NCI-H1436 (cell line): Measurements from ENCODE around the gene AMELX.

ENCODE experiments used
- DNase-seq: peaks from one replicate; lab custom pipeline; 2025; lab: John Stamatoyannopoulos, UW

Gene AMELX

DNA sequence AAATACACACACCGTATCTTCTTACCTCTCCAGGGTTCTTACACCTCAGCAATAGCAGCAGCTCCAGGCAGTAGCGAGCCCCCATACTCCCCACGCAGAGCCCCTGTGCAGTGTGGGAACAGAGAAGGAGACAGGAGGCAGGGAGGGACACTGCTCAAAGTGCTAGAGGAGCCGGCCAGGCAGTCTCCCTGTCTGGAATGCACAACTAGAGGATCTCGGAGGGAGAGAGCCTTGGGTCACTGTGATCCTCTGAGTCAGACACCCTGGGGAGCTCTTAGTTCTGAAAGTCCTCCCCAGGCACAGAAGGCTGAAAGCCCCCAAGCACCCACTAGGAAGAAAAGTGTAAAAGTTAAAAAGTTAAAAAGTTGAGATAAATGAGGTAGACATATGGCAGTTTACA lies 16.0 kb downstream of the AMELX start:
- DNase-seq = no peak

GRCh38 chrX:11311706-11312105 lies 18.5 kb downstream of the AMELX start:
- DNase-seq = no peak

GRCh38 chrX:11319806-11320520 lies 26.8 kb downstream of the AMELX start:
- no peak for DNase-seq

GRCh38 chrX:11321986-11322385 lies 28.8 kb downstream of the AMELX start:
- no peak for DNase-seq

- no peak for DNase-seq
Observed at GRCh38 chrX:11328134-11328533, 34.9 kb downstream of the AMELX start.

GRCh38 chrX:11329021-11329420 lies 35.8 kb downstream of the AMELX start:
- DNase-seq = no peak

- no peak for DNase-seq
Observed at GRCh38 chrX:11331788-11332187, 38.6 kb downstream of the AMELX start.

- no peak for DNase-seq
Observed at GRCh38 chrX:11334165-11334564, 41.0 kb downstream of the AMELX start.

DNA sequence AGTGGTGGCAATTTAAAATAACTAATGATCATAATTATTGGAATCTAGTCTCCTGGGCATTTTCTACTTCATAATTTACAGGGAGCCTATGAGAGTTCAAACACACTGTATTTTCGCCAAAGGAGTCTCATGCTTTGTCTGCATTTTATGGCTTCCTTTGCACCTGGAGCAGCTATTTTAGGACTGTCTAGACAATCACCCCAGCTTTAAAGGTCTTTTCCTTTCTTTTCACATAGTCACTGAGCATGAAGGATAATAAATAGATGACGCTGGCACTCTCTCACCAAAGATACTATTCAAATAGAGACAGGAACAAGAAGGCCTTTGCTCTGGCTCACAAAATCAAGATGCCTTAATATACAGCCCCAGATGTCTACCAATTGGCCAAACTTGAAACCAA lies 43.0 kb downstream of the AMELX start:
- DNase-seq = no peak

- DNase-seq = no peak
Observed at GRCh38 chrX:11337292-11338009, 44.2 kb downstream of the AMELX start.

- DNase-seq = no peak
Observed at GRCh38 chrX:11341274-11342201, 48.3 kb downstream of the AMELX start.

DNA sequence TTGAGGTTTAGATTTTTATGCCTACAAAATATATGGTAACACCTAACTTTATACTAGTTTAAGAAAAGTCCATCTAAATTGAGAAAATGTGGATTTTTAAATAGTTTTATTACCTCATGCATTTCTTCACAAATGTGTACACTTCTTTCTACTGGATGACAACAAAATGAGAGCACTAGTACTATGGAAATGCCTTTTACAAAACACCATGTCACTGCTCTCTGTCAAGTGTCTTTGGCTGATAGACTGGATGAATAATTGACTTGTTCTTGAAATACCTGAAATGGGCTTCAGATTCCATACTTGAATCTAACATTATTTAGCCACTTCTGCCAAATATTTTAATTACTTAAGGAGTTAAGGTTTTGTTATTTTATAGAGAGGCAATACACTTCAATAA lies 49.5 kb downstream of the AMELX start:
- no peak for DNase-seq

GRCh38 chrX:11346121-11346682 lies 53.0 kb downstream of the AMELX start:
- no peak for DNase-seq

DNA sequence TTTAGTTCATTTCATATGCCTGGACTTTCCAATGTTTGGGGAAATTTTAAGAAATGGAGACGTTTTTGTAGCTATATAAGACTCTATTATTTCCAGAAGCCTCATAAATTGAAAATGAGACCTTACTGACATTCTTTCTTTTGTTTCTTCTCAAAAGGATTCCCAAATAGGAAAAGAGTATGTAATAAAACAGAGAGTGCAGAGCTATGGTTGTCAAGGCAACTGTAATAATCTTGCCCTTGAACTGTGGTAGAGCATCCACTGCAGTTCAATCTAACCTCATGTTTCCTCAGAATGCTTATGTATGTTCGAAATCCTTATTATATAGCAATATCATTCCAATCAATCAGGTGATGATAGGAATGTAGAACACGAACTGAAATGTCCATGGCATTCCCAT lies 54.1 kb downstream of the AMELX start:
- no peak for DNase-seq

DNA sequence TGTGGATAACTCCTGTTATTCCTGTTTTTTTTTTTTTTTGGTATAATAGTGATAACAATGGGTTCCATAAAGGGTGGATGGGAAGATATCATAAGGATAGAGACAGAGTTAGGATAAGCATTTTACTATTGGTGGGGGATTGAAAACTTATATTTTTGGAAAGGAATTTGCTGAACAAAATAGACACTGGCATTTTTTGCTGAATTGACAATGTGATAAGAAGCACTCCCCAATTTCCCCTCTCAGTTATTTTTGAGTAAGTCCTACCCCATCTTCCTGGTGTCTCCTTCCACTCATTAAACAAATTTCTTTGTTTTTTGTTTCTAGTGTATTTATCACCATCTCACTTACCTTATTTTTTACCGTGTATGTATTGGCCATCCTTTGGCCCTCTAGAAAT lies 55.8 kb downstream of the AMELX start:
- DNase-seq = no peak

GRCh38 chrX:11349661-11350337 lies 56.6 kb downstream of the AMELX start:
- DNase-seq = no peak
